Mucosa of descending colon (tissue), 3 donors: ENCODE results near the gene ESR1. TPM values are rescaled to one million over a fixed set of nuclear protein-coding genes. Genes with fewer than 3 reads are reported as not detected.

Experiments
- ATAC-seq: fragments of 200-7000 bp; cut with Tn5 transposase; one replicate; pipeline ENCODE4 v1.9.1; 2020; ENCODE audit warnings: mild to moderate bottlenecking, moderate library complexity
- DNase-seq, 3 donors: peaks; one replicate each; pipeline ENCODE4 v3.0.0-alpha.2; 2020
- H3K36me3 ChIP-seq: fragments of 200-600 bp; one replicate; pipeline ENCODE4 v1.8.0; 2021; ENCODE audit warnings: low read depth, mild to moderate bottlenecking
- H3K4me1 ChIP-seq: fragments of 200-600 bp; one replicate; pipeline ENCODE4 v1.8.0; 2021; ENCODE audit warnings: low read depth, mild to moderate bottlenecking
- H3K4me3 ChIP-seq: fragments of 200-600 bp; one replicate; pipeline ENCODE4 v1.8.0; 2021; ENCODE audit warnings: mild to moderate bottlenecking
- H3K9me3 ChIP-seq: fragments of 200-600 bp; one replicate; pipeline ENCODE4 v1.8.0; 2021; ENCODE audit warnings: mild to moderate bottlenecking
- intact Hi-C, 2 donors: fragments of 100-400 bp; cut with DNase I in 1 of 2; cut with micrococcal nuclease in 1 of 2; formaldehyde crosslinking; loops; one replicate each; pipeline versions ENCODE4 v1.11.0 to v1.11.1; 2022; cut with DNase I, micrococcal nuclease
- total RNA-seq, 3 donors: library from RNA; stranded (reverse); fragmentation: NEBNext Ultra II Directional in 2 of 3; extraction: Animal tissue kit (Norgen Biotek cat#: 25700) in 2 of 3; gene quantifications; one replicate each; pipeline versions ENCODE4 v1.2.1 to v1.2.4, GENCODE V29; 2021 to 2023
- TF ChIP-seq, protein P1 (sequence below): fragments of 200-600 bp; IDR thresholded peaks from one replicate; pipeline ENCODE4 v1.8.0; 2022; ENCODE audit warnings: antibody characterized with exemption, mild to moderate bottlenecking
- donor health status: DM: no; HTN: no; CAD: no; lungs with moderate emphysema.
- donor health status: DM: no; HTN: no; CAD: no.
- donor health status: DM: no; HTN: yes; CAD: no.

The ESR1 gene
- total RNA-seq, 3 donors from 2014 or later = 0.55 to 1.6 (median 0.82) TPM

DNA sequence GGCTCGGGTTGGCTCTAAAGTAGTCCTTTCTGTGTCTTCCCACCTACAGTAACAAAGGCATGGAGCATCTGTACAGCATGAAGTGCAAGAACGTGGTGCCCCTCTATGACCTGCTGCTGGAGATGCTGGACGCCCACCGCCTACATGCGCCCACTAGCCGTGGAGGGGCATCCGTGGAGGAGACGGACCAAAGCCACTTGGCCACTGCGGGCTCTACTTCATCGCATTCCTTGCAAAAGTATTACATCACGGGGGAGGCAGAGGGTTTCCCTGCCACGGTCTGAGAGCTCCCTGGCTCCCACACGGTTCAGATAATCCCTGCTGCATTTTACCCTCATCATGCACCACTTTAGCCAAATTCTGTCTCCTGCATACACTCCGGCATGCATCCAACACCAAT lies 291.2 kb downstream of the ESR1 start:
- no peak for ATAC-seq
- intact Hi-C loops = no loop called here
- no peaks in the 10 kb centered on the region for H3K9me3 ChIP-seq
- TF ChIP-seq, protein P1, sequence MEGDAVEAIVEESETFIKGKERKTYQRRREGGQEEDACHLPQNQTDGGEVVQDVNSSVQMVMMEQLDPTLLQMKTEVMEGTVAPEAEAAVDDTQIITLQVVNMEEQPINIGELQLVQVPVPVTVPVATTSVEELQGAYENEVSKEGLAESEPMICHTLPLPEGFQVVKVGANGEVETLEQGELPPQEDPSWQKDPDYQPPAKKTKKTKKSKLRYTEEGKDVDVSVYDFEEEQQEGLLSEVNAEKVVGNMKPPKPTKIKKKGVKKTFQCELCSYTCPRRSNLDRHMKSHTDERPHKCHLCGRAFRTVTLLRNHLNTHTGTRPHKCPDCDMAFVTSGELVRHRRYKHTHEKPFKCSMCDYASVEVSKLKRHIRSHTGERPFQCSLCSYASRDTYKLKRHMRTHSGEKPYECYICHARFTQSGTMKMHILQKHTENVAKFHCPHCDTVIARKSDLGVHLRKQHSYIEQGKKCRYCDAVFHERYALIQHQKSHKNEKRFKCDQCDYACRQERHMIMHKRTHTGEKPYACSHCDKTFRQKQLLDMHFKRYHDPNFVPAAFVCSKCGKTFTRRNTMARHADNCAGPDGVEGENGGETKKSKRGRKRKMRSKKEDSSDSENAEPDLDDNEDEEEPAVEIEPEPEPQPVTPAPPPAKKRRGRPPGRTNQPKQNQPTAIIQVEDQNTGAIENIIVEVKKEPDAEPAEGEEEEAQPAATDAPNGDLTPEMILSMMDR = no peak
- no peaks in the 10 kb centered on the region for H3K36me3 ChIP-seq
- H3K4me3 ChIP-seq = no peak overlapping the region
- H3K4me1 ChIP-seq = no peaks in the 10 kb centered on the region
- DNase-seq = no peak

DNA sequence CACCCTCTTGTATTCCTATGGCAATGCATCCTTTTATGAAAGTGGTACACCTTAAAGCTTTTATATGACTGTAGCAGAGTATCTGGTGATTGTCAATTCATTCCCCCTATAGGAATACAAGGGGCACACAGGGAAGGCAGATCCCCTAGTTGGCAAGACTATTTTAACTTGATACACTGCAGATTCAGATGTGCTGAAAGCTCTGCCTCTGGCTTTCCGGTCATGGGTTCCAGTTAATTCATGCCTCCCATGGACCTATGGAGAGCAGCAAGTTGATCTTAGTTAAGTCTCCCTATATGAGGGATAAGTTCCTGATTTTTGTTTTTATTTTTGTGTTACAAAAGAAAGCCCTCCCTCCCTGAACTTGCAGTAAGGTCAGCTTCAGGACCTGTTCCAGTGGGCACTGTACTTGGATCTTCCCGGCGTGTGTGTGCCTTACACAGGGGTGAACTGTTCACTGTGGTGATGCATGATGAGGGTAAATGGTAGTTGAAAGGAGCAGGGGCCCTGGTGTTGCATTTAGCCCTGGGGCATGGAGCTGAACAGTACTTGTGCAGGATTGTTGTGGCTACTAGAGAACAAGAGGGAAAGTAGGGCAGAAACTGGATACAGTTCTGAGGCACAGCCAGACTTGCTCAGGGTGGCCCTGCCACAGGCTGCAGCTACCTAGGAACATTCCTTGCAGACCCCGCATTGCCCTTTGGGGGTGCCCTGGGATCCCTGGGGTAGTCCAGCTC lies 292.1 kb downstream of the ESR1 start:
- H3K4me1 ChIP-seq = no peaks in the 10 kb centered on the region
- H3K36me3 ChIP-seq = no peaks in the 10 kb centered on the region
- intact Hi-C loops = no loop called here
- H3K4me3 ChIP-seq = no peak overlapping the region
- TF ChIP-seq, protein P1 = no peak
- no peaks in the 10 kb centered on the region for H3K9me3 ChIP-seq
- ATAC-seq = no peak
- no peak for DNase-seq

DNA sequence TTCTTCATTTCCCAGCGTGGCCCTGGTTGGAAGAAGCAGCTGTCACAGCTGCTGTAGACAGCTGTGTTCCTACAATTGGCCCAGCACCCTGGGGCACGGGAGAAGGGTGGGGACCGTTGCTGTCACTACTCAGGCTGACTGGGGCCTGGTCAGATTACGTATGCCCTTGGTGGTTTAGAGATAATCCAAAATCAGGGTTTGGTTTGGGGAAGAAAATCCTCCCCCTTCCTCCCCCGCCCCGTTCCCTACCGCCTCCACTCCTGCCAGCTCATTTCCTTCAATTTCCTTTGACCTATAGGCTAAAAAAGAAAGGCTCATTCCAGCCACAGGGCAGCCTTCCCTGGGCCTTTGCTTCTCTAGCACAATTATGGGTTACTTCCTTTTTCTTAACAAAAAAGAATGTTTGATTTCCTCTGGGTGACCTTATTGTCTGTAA lies 292.7 kb downstream of the ESR1 start:
- H3K36me3 ChIP-seq = no peaks in the 10 kb centered on the region
- DNase-seq (no peak), ATAC-seq (peak; percentile 50)
- H3K4me1 ChIP-seq = no peaks in the 10 kb centered on the region
- no peak overlapping the region for H3K4me3 ChIP-seq
- intact Hi-C loops = no loop called here
- TF ChIP-seq, protein P1 = no peak
- H3K9me3 ChIP-seq = no peaks in the 10 kb centered on the region

DNA sequence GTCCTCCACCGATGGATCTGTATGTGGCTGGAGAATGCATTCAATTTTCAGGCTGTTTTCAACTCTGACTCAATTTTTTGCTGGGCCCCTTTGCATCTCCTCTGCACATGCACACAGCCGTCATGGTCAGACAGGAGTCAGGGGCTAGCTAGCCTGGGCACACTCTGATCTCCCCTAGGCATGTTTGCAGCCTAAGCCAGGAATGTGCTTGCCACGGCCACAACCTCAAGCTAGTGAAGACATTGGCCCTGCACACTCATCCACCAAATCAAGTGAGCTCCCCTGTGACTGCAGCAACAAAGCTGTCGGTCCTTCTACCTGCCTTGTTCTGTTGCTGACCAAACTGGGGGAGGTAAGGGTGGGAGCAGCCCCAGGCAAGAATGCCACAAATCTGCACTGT lies 300.5 kb downstream of the ESR1 start:
- Histone ChIP-seq H3K36me3 (no peaks in the 10 kb centered on the region), H3K4me3 (no peak overlapping the region), H3K9me3 (no peaks in the 10 kb centered on the region), H3K4me1 (no peaks in the 10 kb centered on the region)
- ATAC-seq = no peak
- no peak for DNase-seq
- TF ChIP-seq, protein P1 = no peak
- intact Hi-C loops = no loop called here

DNA sequence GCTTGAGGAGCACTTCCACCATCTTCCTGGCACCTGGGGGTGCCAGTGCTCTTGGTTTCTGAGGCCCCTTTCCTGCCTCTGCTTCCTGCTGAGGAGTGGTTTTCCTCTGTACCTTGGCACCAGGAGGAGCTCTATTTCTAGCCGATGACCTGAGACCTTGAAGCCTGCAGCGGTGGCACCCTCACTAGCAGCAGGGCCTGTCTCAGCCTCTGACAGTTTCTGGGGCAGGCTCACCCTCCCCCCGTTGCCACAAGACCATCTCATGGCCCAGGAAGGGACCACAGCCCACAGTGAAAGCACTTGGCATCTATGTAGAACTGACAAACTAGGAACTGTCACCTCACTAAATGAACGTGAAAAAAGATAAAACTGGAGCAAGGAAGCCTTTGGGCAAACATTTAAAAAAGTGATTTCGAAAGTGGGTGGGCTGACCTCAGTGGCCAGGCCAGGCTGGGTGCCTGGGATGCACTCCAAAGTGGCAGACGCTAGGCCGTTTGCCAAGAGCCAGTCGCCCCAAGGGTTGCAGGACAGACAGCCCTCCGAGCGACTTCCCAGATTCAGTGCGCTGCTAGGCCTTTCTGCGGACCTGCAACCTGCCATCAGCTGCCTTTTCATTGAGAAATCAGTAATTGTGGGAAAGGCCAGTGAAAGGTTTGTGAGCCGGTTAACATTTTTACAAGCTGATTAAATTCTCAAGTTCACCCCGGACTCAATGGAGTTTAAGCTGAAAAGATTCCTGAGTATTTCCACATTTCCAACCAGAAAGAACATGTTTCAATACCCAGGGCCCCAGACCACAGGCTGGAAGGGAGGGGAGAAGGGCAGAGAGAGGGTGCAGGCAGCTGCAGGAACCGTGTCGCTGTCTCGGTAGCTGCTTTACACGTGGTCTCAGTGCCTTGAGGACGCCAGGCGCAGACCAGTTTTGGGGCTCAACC lies 303.7 kb downstream of the ESR1 start:
- no peak for DNase-seq
- Histone ChIP-seq H3K4me1 (no peaks in the 10 kb centered on the region), H3K36me3 (no peaks in the 10 kb centered on the region), H3K9me3 (no peaks in the 10 kb centered on the region), H3K4me3 (no peak overlapping the region)
- TF ChIP-seq, protein P1 = no peak
- no peak for ATAC-seq
- intact Hi-C loops = no loop called here
